ENCODE data around the gene CD59. TPM values are rescaled to one million over a fixed set of nuclear protein-coding genes. Genes with fewer than 3 reads are reported as not detected.

CD59 gene
- total RNA-seq, 3 donors from 2014 or later (not counting 1 experiment from before 2014, with no cell fraction given), result 25.0 to 29.4 (median 26.4) TPM

GRCh38 chr11:33741806-33742205 lies 5.6 kb upstream of the CD59 start:
- Mint-ChIP-seq H3K9me3 (no peaks in the 10 kb centered on the region), H3K36me3 (peaks cover 15% of the 10 kb centered on the region), H3K4me3 (no peak overlapping the region), H3K27me3 (ENCODE audit: low read depth in 2 of 2) (no peaks in the 10 kb centered on the region), H3K4me1 (peaks cover 0 to 3% of the 10 kb centered on the region in 2 donors), H3K27ac (no peak overlapping the region)
- no peak overlapping the region for H3K27ac ChIP-seq (ENCODE audit: low read length)
- intact Hi-C loops (cut with micrococcal nuclease), result loop anchor here (1.0 kb wide), 2 partner anchors 26 to 199 kb away; no protein-coding TSS in a partner anchor
- no peak for DNase-seq
- 92% methylated on average over 6 of the region's 7 CpGs for WGBS (ENCODE audit: insufficient coverage)
- H3K9me3 ChIP-seq (ENCODE audit: control insufficient read depth, insufficient read depth, low read length), result no peaks in the 10 kb centered on the region
- no peak overlapping the region for H3K4me3 ChIP-seq (ENCODE audit: low read length)
- peaks cover 24% of the 10 kb centered on the region for H3K36me3 ChIP-seq (ENCODE audit: control insufficient read depth, insufficient read depth, low read length)
- ATAC-seq, result no peak
- no peak for TF ChIP-seq CTCF (IDR thresholded peaks at IDR 0.05)
- no peaks in the 10 kb centered on the region for H3K27me3 ChIP-seq (ENCODE audit: control insufficient read depth, insufficient read depth, low read length)
- peaks cover 2% of the 10 kb centered on the region for H3K4me1 ChIP-seq (ENCODE audit: control insufficient read depth, insufficient read depth, low read length)

DNA sequence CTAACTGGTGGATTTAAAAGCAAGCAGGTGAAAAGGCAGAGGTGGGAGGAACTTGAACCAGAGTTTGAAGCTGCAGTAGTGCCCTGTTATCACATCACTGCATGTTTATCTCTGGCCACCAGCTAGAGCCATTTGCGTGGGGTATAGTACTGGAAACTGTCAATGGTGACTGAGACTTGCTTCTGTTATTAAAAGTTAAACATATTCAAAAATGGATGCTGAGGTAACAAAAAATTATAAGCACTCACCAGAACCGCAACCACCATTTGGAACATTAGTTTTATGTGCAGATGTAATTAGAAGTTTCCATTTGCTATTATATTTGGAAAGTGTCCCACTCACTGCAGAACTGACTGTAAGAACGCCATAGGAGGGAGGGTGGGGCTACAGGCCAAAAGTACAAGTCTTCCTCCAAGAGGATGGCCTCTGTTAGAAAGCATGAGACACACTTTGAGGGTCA lies 1.2 kb upstream of the CD59 start:
- H3K4me3 Mint-ChIP-seq, result peak overlapping the region; percentile 89
- peak overlapping the region in 1 of 2 donors; percentile 85 for H3K27ac Mint-ChIP-seq
- no peak for ATAC-seq
- Histone ChIP-seq H3K27ac (ENCODE audit: low read length) (no peak overlapping the region), H3K4me1 (ENCODE audit: control insufficient read depth, insufficient read depth, low read length) (peaks cover 21% of the 10 kb centered on the region), H3K27me3 (ENCODE audit: control insufficient read depth, insufficient read depth, low read length) (no peaks in the 10 kb centered on the region), H3K4me3 (ENCODE audit: low read length) (no peak overlapping the region), H3K36me3 (ENCODE audit: control insufficient read depth, insufficient read depth, low read length) (no peaks in the 10 kb centered on the region), H3K9me3 (ENCODE audit: control insufficient read depth, insufficient read depth, low read length) (no peaks in the 10 kb centered on the region)
- intact Hi-C loops (cut with micrococcal nuclease), result loop anchor here (5.0 kb wide), 1 partner anchor 35 kb away; the partner anchor contains the start of gene FBXO3
- no peaks in the 10 kb centered on the region for H3K9me3 Mint-ChIP-seq
- DNase-seq, result no peak
- H3K4me1 Mint-ChIP-seq, result peaks cover 17 to 25% of the 10 kb centered on the region in 2 donors
- H3K36me3 Mint-ChIP-seq, result no peaks in the 10 kb centered on the region
- WGBS (ENCODE audit: insufficient coverage), result 64% methylated on average over 2 of the region's 3 CpGs
- no peak for TF ChIP-seq CTCF (IDR thresholded peaks at IDR 0.05)
- H3K27me3 Mint-ChIP-seq (ENCODE audit: low read depth in 2 of 2), result no peaks in the 10 kb centered on the region

DNA sequence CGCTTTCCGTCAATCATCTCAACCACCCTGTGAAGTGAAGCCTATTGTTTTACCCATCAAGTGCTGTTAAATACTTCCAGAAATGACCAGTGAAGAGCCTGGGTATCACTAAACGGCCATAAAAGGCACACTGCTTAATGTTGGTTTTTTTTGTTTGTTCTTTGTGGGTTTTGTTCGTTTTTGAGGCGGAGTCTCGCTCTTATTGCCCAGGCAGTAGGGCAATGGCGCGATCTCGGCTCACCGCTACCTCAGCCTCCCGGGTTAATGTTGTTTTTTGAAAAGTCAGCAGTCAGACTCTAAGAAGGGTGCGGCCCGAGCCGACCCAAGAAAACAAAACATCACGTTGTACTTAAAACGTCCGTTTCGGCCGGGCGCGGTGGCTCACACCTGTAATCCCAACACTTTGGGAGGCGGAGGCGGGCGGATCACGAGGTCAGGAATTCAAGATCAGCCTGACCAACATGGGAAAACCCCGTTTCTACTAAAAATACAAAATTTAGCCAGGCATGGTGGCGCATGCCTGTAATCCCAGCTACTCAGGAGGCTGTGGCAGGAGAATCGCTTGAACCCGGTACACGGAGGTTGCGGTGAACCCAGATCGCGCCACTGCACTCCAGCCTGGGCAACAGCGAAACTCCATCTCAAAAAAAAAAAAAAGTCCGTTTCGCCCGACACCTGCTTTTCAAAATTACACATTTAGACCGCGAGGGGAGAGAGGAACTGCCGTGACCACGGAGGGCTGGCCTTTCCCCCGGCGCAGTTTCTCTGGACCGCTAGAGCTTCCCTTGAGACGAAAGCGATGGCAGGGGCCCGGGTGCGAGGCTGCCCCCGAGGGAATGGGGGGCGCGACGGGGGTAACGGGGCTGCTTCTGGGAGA lies 714 bp downstream of the CD59 start:
- Mint-ChIP-seq H3K4me3 (peak overlapping the region; percentile 89), H3K4me1 (peaks cover 23 to 25% of the 10 kb centered on the region in 2 donors), H3K9me3 (no peaks in the 10 kb centered on the region), H3K36me3 (no peaks in the 10 kb centered on the region), H3K27ac (peak overlapping the region; percentile 70 to 85), H3K27me3 (ENCODE audit: low read depth in 2 of 2) (no peaks in the 10 kb centered on the region)
- under 1% methylated on average over 53 of the region's 53 CpGs for WGBS (ENCODE audit: insufficient coverage)
- Histone ChIP-seq H3K4me3 (ENCODE audit: low read length) (peak overlapping the region; percentile 58), H3K9me3 (ENCODE audit: control insufficient read depth, insufficient read depth, low read length) (no peaks in the 10 kb centered on the region), H3K27me3 (ENCODE audit: control insufficient read depth, insufficient read depth, low read length) (no peaks in the 10 kb centered on the region), H3K4me1 (ENCODE audit: control insufficient read depth, insufficient read depth, low read length) (peaks cover 21% of the 10 kb centered on the region), H3K36me3 (ENCODE audit: control insufficient read depth, insufficient read depth, low read length) (no peaks in the 10 kb centered on the region), H3K27ac (ENCODE audit: low read length) (peak overlapping the region; percentile 43)
- intact Hi-C loops (cut with micrococcal nuclease), result loop anchor here (2.0 to 5.0 kb wide), 2 partner anchors 35 to 37 kb away; partner anchors contain the start of genes C11orf91 and FBXO3
- ATAC-seq (peak; percentile 69 to 78 (median 77)), DNase-seq (peak; percentile 50 to 70)
- TF ChIP-seq CTCF (IDR thresholded peaks at IDR 0.05), result no peak
